ENCODE measurements around the gene LRRC3. TPM values are rescaled to one million over a fixed set of nuclear protein-coding genes. Genes with fewer than 3 reads are reported as not detected.

LRRC3 gene
- total and polyA plus RNA-seq, 2 donors from 2014 or later: 0.60 to 1.4 TPM

DNA sequence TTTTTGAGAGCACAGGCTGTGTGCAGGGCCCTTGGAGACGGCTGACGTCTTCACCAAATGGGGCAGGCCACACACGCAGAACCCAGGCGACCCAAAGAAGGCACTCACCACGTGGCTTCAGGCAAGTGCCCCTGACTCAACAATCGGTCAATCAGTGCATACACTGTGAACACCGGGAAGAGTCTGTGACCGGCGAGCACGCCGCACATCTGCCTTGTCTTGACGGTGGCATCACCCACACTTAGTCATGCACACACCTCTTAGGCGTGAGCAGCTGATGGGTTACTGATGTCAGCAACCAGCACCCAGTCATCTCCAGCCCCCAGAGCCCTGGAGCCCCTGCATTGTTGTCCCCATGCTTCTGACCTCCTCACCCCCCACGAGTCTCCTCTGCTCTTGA is 4.9 kb upstream of the LRRC3 start:
- Histone ChIP-seq H3K36me3 (ENCODE audit: control insufficient read depth in 2 of 3, insufficient read depth in 3 of 3, low read length in 3 of 3) (no peaks in the 10 kb centered on the region), H3K9me3 (ENCODE audit: control insufficient read depth in 2 of 3, insufficient read depth in 1 of 3, low read length in 3 of 3) (peaks cover 0 to 14% (median 0%) of the 10 kb centered on the region in 3 donors), H3K9ac (ENCODE audit: low read length in 3 of 3) (no peak overlapping the region), H3K4me3 (ENCODE audit: low read length in 3 of 3) (no peak overlapping the region), H3K27ac (ENCODE audit: low read depth in 2 of 2, low read length in 2 of 2) (no peak overlapping the region), H3K4me1 (ENCODE audit: control insufficient read depth in 2 of 3, insufficient read depth in 2 of 3, low read depth in 1 of 3, low read length in 3 of 3) (no peaks in the 10 kb centered on the region), H3K27me3 (ENCODE audit: control insufficient read depth, insufficient read depth, low read length) (no peaks in the 10 kb centered on the region)
- DNase-seq: peak in 1 of 5 donors; percentile 44
- no peak for FAIRE-seq
- intact Hi-C loops (cut with DNase I): no loop called here
- TF ChIP-seq, protein P1, sequence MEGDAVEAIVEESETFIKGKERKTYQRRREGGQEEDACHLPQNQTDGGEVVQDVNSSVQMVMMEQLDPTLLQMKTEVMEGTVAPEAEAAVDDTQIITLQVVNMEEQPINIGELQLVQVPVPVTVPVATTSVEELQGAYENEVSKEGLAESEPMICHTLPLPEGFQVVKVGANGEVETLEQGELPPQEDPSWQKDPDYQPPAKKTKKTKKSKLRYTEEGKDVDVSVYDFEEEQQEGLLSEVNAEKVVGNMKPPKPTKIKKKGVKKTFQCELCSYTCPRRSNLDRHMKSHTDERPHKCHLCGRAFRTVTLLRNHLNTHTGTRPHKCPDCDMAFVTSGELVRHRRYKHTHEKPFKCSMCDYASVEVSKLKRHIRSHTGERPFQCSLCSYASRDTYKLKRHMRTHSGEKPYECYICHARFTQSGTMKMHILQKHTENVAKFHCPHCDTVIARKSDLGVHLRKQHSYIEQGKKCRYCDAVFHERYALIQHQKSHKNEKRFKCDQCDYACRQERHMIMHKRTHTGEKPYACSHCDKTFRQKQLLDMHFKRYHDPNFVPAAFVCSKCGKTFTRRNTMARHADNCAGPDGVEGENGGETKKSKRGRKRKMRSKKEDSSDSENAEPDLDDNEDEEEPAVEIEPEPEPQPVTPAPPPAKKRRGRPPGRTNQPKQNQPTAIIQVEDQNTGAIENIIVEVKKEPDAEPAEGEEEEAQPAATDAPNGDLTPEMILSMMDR (IDR thresholded peaks at IDR 0.05; ENCODE audit: borderline replicate concordance, extremely low read depth, insufficient read depth): no peak

DNA sequence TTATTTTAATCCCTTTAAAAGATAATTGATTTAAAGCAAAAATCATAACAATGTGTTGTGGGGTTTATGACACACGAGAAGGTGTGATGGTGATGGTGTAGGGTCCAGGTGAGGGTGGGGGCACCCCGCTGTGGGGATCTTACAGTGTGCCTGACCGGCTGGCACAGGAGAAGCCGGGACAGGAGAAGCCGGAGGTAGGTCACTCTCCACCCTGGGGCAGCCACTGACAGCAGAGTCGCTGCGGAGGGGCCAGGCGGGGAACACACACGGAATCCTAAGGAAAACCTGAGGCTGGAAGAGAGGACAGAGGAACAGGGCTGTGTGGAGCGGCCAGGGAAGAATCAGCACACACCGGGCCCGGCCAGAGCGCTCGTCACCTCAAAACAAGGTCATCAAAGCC is 4.3 kb upstream of the LRRC3 start:
- no peaks in the 10 kb centered on the region for H3K27me3 ChIP-seq (ENCODE audit: control insufficient read depth, insufficient read depth, low read length)
- TF ChIP-seq, protein P1 (IDR thresholded peaks at IDR 0.05; ENCODE audit: borderline replicate concordance, extremely low read depth, insufficient read depth): no peak
- intact Hi-C loops (cut with DNase I): no loop called here
- peaks cover 0 to 14% (median 0%) of the 10 kb centered on the region in 3 donors for H3K9me3 ChIP-seq (ENCODE audit: control insufficient read depth in 2 of 3, insufficient read depth in 1 of 3, low read length in 3 of 3)
- no peaks in the 10 kb centered on the region for H3K36me3 ChIP-seq (ENCODE audit: control insufficient read depth in 2 of 3, insufficient read depth in 3 of 3, low read length in 3 of 3)
- H3K4me1 ChIP-seq (ENCODE audit: control insufficient read depth in 2 of 3, insufficient read depth in 2 of 3, low read depth in 1 of 3, low read length in 3 of 3): no peaks in the 10 kb centered on the region
- peak in 1 of 5 donors; percentile 54 for DNase-seq
- H3K9ac ChIP-seq (ENCODE audit: low read length in 3 of 3): no peak overlapping the region
- no peak for FAIRE-seq
- H3K27ac ChIP-seq (ENCODE audit: low read depth in 2 of 2, low read length in 2 of 2): no peak overlapping the region
- no peak overlapping the region for H3K4me3 ChIP-seq (ENCODE audit: low read length in 3 of 3)

DNA sequence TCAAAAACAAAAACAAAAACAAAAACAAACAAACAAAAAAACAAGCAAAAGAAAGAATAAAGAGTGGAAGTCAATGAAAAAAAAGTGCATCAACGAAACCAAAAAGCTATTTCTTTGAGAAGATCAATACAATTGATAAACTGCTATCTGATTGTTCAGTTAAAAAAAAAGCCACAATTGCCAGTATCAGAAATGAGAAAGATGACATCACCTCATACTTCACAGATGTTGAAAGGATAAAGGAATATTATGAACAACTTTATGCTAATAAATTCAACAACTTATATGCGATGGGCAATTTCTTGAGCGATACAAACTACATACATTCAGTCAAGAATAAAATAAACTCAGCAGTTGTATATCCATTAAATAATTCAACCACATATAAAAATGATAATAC is 2.2 kb upstream of the LRRC3 start:
- Histone ChIP-seq H3K36me3 (ENCODE audit: control insufficient read depth in 2 of 3, insufficient read depth in 3 of 3, low read length in 3 of 3) (no peaks in the 10 kb centered on the region), H3K27ac (ENCODE audit: low read depth in 2 of 2, low read length in 2 of 2) (no peak overlapping the region), H3K9ac (ENCODE audit: low read length in 3 of 3) (no peak overlapping the region), H3K27me3 (ENCODE audit: control insufficient read depth, insufficient read depth, low read length) (no peaks in the 10 kb centered on the region), H3K9me3 (ENCODE audit: control insufficient read depth in 2 of 3, insufficient read depth in 1 of 3, low read length in 3 of 3) (peaks cover 0 to 14% (median 0%) of the 10 kb centered on the region in 3 donors), H3K4me1 (ENCODE audit: control insufficient read depth in 2 of 3, insufficient read depth in 2 of 3, low read depth in 1 of 3, low read length in 3 of 3) (no peaks in the 10 kb centered on the region), H3K4me3 (ENCODE audit: low read length in 3 of 3) (no peak overlapping the region)
- intact Hi-C loops (cut with DNase I): no loop called here
- DNase-seq: no peak
- no peak for FAIRE-seq
- TF ChIP-seq, protein P1 (IDR thresholded peaks at IDR 0.05; ENCODE audit: borderline replicate concordance, extremely low read depth, insufficient read depth): no peak

DNA sequence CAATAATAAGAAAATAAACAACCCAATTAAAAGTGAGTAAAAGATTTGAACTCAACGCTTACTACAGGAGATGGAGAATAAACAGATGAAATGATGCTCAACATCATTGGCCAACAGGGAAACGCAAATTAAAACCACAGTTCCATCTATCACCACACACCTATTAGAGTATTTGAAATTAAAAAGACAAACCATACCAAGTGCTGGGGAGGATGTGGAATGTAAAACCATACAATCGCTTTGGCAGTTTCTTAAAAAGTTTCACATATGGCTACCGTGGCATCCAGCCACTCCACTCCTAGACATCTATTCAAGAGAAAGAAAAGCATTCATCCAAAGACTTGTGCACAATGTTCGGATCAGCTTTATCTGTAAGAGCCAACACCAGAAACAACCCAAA is 1.3 kb upstream of the LRRC3 start:
- no peak overlapping the region for H3K9ac ChIP-seq (ENCODE audit: low read length in 3 of 3)
- no peak overlapping the region for H3K27ac ChIP-seq (ENCODE audit: low read depth in 2 of 2, low read length in 2 of 2)
- no peaks in the 10 kb centered on the region for H3K36me3 ChIP-seq (ENCODE audit: control insufficient read depth in 2 of 3, insufficient read depth in 3 of 3, low read length in 3 of 3)
- H3K9me3 ChIP-seq (ENCODE audit: control insufficient read depth in 2 of 3, insufficient read depth in 1 of 3, low read length in 3 of 3): peaks cover 0 to 14% (median 0%) of the 10 kb centered on the region in 3 donors
- no peak for FAIRE-seq
- no peak for DNase-seq
- TF ChIP-seq, protein P1 (IDR thresholded peaks at IDR 0.05; ENCODE audit: borderline replicate concordance, extremely low read depth, insufficient read depth): no peak
- no peak overlapping the region for H3K4me3 ChIP-seq (ENCODE audit: low read length in 3 of 3)
- intact Hi-C loops (cut with DNase I): no loop called here
- H3K4me1 ChIP-seq (ENCODE audit: control insufficient read depth in 2 of 3, insufficient read depth in 2 of 3, low read depth in 1 of 3, low read length in 3 of 3): no peaks in the 10 kb centered on the region
- no peaks in the 10 kb centered on the region for H3K27me3 ChIP-seq (ENCODE audit: control insufficient read depth, insufficient read depth, low read length)
